A549 (cell line): ENCODE measurements around the gene MEPCE. TPM values are rescaled to one million over a fixed set of nuclear protein-coding genes. Genes with fewer than 3 reads are reported as not detected.
"Not testable (repeated sequence)": the region's sequence is repeated elsewhere in the genome, so short reads cannot be mapped to it uniquely, and the experiment has no call there.

Experiments
- ATAC-seq, 2 experiments: fragments of 200-7000 bp in 1 of 2; fragments of >200 bp in 1 of 2; cut with Nextera tagmentation in 1 of 2; cut with Tn5 transposase in 1 of 2; 3 replicates each; pipeline versions ENCODE4 v1.8.0 to v1.9.1; 2018 to 2020; ENCODE audit warnings: mild to moderate bottlenecking in 1 of 2, moderate library complexity in 1 of 2
- CTCF ChIA-PET: fragments of 300-600 bp; sonication (Branson Sonifier 250); formaldehyde crosslinking; extraction: SDS; loops from one replicate; lab custom pipeline; 2021; ENCODE audit warnings: antibody characterized with exemption, inconsistent platforms; lab: Yijun Ruan, JAX
- POLR2A ChIA-PET: fragments of 350-600 bp; formaldehyde crosslinking; extraction: SDS; loops from one replicate; lab custom pipeline; 2021; ENCODE audit warnings: antibody characterized with exemption, inconsistent platforms; lab: Yijun Ruan, JAX
- DNase-seq, 2 experiments: peaks; one replicate each; pipeline versions ENCODE4 v3.0.0 to v3.0.0-alpha.2; 2011 to 2016; ENCODE audit warnings: low read depth in 1 of 2, low spot score in 1 of 2
- FAIRE-seq: peaks from 2 replicates; lab custom pipeline; 2011; peaks lifted over from hg19 to GRCh38; lab: Jason Lieb, UNC
- H3K27ac ChIP-seq, 2 experiments: fragments of >200 bp; sonication (Bioruptor Twin); formaldehyde crosslinking; 3 replicates each; pipeline ENCODE4 v1.5.1; 2016 to 2017
- H3K4me1 ChIP-seq: fragments of >200 bp; sonication (Bioruptor Twin); formaldehyde crosslinking; 3 replicates; pipeline ENCODE4 v1.6.1; 2016
- H3K4me2 ChIP-seq: fragments of >200 bp; sonication (Bioruptor Twin); formaldehyde crosslinking; 3 replicates; pipeline ENCODE4 v1.6.1; 2016
- H3K4me3 ChIP-seq: fragments of >200 bp; sonication (Bioruptor Twin); formaldehyde crosslinking; 3 replicates; pipeline ENCODE4 v1.5.1; 2016
- H3K9me3 ChIP-seq: fragments of >200 bp; sonication (Bioruptor Twin); formaldehyde crosslinking; 3 replicates; pipeline ENCODE4 v1.6.1; 2016
- BHLHE40 ChIP-seq: IDR thresholded peaks from 2 replicates; pipeline ENCODE4 v1.6.1; 2012; ENCODE audit warnings: low read depth, low read length, inconsistent platforms
- CEBPB ChIP-seq, 2 experiments: fragments of >200 bp in 1 of 2; sonication (Bioruptor Twin) in 1 of 2; formaldehyde crosslinking in 1 of 2; IDR thresholded peaks; 2 replicates each; pipeline ENCODE4 v1.6.1; 2012 to 2016
- CHD2 ChIP-seq: fragments of 150-350 bp; IDR thresholded peaks from 2 replicates; pipeline ENCODE4 v1.6.1; 2014; ENCODE audit warnings: low read length; ENCODE audit not compliant: partially characterized antibody
- EHMT2 ChIP-seq: fragments of 200-600 bp; sonication (generic); IDR thresholded peaks from 2 replicates; pipeline ENCODE4 v1.6.1; 2016; ENCODE audit warnings: antibody characterized with exemption, low read depth, mild to moderate bottlenecking, moderate library complexity
- ELK1 ChIP-seq: fragments of 150-350 bp; IDR thresholded peaks from 2 replicates; pipeline ENCODE4 v1.6.1; 2014; ENCODE audit warnings: low read depth, mild to moderate bottlenecking, low read length
- ESRRA ChIP-seq: fragments of 150-350 bp; IDR thresholded peaks from 2 replicates; pipeline ENCODE4 v1.6.1; 2014; ENCODE audit warnings: mild to moderate bottlenecking, low read length, borderline replicate concordance
- FOSL2 ChIP-seq, 2 experiments: fragments of 450-650 bp in 1 of 2; fragments of >200 bp in 1 of 2; sonication (Bioruptor Twin) in 1 of 2; formaldehyde crosslinking; IDR thresholded peaks; 2 replicates each; pipeline versions ENCODE4 v1.5.0 to v1.6.1; 2016 to 2020; ENCODE audit warnings: mild to moderate bottlenecking in 1 of 2, moderate library complexity in 1 of 2
- GATA3 ChIP-seq: IDR thresholded peaks from 2 replicates; pipeline ENCODE4 v1.6.1; 2012; ENCODE audit warnings: borderline replicate concordance
- HOXA7 ChIP-seq: fragments of 250-450 bp; sonication (Bioruptor Pico); IDR thresholded peaks from 2 replicates; pipeline ENCODE4 v1.5.0; 2020; ENCODE audit warnings: mild to moderate bottlenecking, moderate library complexity
- HOXB5 ChIP-seq: fragments of 250-450 bp; sonication (Bioruptor Pico); IDR thresholded peaks from 2 replicates; pipeline ENCODE4 v1.5.0; 2020; ENCODE audit warnings: mild to moderate bottlenecking, moderate library complexity
- KDM1A ChIP-seq: fragments of 200-600 bp; sonication (generic); IDR thresholded peaks from 2 replicates; pipeline ENCODE4 v1.6.1; 2016; ENCODE audit warnings: low read depth, mild to moderate bottlenecking
- MAFK ChIP-seq: fragments of 450-650 bp; IDR thresholded peaks from 2 replicates; pipeline ENCODE4 v1.6.1; 2014; ENCODE audit not compliant: partially characterized antibody
- MYC ChIP-seq: IDR thresholded peaks from 2 replicates; pipeline ENCODE4 v1.6.1; 2012; ENCODE audit warnings: mild to moderate bottlenecking, inconsistent platforms, low read length, improper control_type of control experiment, borderline replicate concordance
- NR3C1 ChIP-seq: fragments of >200 bp; sonication (Bioruptor Twin); formaldehyde crosslinking; IDR thresholded peaks from 3 replicates; pipeline ENCODE4 v1.6.1; 2017
- PBX3 ChIP-seq: IDR thresholded peaks from 2 replicates; pipeline ENCODE4 v1.6.1; 2012
- PHF8 ChIP-seq: fragments of 200-600 bp; sonication (generic); IDR thresholded peaks from 2 replicates; pipeline ENCODE4 v1.6.1; 2016; ENCODE audit warnings: low read depth, mild to moderate bottlenecking, antibody characterized with exemption, moderate library complexity, borderline replicate concordance
- RARB ChIP-seq: fragments of 250-450 bp; sonication (Bioruptor Pico); IDR thresholded peaks from 2 replicates; pipeline ENCODE4 v1.8.0; 2021; ENCODE audit warnings: mild to moderate bottlenecking, moderate library complexity
- RFX5 ChIP-seq: fragments of 450-650 bp; IDR thresholded peaks from 2 replicates; pipeline ENCODE4 v1.7.1; 2014; ENCODE audit warnings: antibody characterized with exemption, mild to moderate bottlenecking, moderate library complexity
- RNF2 ChIP-seq: fragments of 200-600 bp; sonication (generic); IDR thresholded peaks from 2 replicates; pipeline ENCODE4 v1.6.1; 2016; ENCODE audit warnings: low read depth, mild to moderate bottlenecking, antibody characterized with exemption, moderate library complexity, borderline replicate concordance
- TP53 ChIP-seq: fragments of 250-450 bp; sonication (Bioruptor Pico); IDR thresholded peaks from 2 replicates; pipeline ENCODE4 v1.5.0; 2021; ENCODE audit warnings: mild to moderate bottlenecking, moderate library complexity
- ZFP36 ChIP-seq: fragments of 450-650 bp; IDR thresholded peaks from 2 replicates; pipeline ENCODE4 v1.6.1; 2014; ENCODE audit warnings: borderline replicate concordance; ENCODE audit not compliant: partially characterized antibody
- WGBS: methylation state at CpG from one replicate; pipeline ENCODE4 v1.1.6; 2017; ENCODE audit errors: missing lambda C conversion rate; 5-methylcytosine and 5-hydroxymethylcytosine counted together
- polyA plus RNA-seq, 4 experiments: library from polyadenylated mRNA; depleted of rRNA in 3 of 4; stranded (reverse); fragments of >200 nt; fragmentation: RNase III in 1 of 4; extraction: RNeasy Plus Mini Kit Qiagen cat#74134 plus additional on column Dnase treatment in 1 of 4; gene quantifications; 2 replicates in 3 of 4; 3 replicates in 1 of 4; pipeline ENCODE4 v1.2.3, GENCODE V29; 2011 to 2017
- TF ChIP-seq, protein P1 (sequence below): fragments of 450-650 bp; IDR thresholded peaks from 2 replicates; pipeline ENCODE4 v1.6.1; 2014; ENCODE audit warnings: antibody characterized with exemption
- TF ChIP-seq, protein P2 (sequence below): fragments of 250-450 bp; sonication (Bioruptor Pico); IDR thresholded peaks from 2 replicates; pipeline ENCODE4 v1.5.0; 2020; ENCODE audit warnings: low read depth, mild to moderate bottlenecking, moderate library complexity

MEPCE gene
- polyA plus RNA-seq, 2 of the 4 experiments (the other 2 are of a cell fraction) = 10.0 to 38.4 TPM

- POLR2A ChIA-PET = interaction anchor here (1.2 kb wide), 2 partner anchors 13 to 20 kb away, joined by 3 to 8 read pairs; partner anchors contain the start of genes PPP1R35 and ZCWPW1
- Histone ChIP-seq H3K4me2 (no peak overlapping the region), H3K4me3 (no peak overlapping the region), H3K9me3 (no peaks in the 10 kb centered on the region), H3K27ac (no peak overlapping the region), H3K4me1 (peaks cover 8% of the 10 kb centered on the region; the same call in 2 of the 3 replicates)
- CTCF ChIA-PET = interaction anchor here (0.7 to 7.2 kb wide), 13 partner anchors 11 to 316 kb away, joined by 3 to 56 read pairs (median 4); partner anchors contain the start of genes MEPCE, POP7, PPP1R35 and SPACDR
- 89% methylated on average over 13 of the region's 13 CpGs for WGBS
- DNase-seq (no peak), ATAC-seq (no peak), FAIRE-seq (no peak)
- no peak for TF ChIP-seq MAFK
- TF ChIP-seq CEBPB (IDR thresholded peaks at IDR 0.05) = 0 out of 4 replicates have a peak, but pooled peaks of 1 of the 2 experiments have one; percentile 21
- no peak for TF ChIP-seq RNF2
- TF ChIP-seq, protein P1, sequence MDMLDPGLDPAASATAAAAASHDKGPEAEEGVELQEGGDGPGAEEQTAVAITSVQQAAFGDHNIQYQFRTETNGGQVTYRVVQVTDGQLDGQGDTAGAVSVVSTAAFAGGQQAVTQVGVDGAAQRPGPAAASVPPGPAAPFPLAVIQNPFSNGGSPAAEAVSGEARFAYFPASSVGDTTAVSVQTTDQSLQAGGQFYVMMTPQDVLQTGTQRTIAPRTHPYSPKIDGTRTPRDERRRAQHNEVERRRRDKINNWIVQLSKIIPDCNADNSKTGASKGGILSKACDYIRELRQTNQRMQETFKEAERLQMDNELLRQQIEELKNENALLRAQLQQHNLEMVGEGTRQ = no peak
- TF ChIP-seq CHD2 = no peak
These were observed 19.7 kb downstream of the MEPCE start for GRCh38 chr7:100449190-100449795.

DNA sequence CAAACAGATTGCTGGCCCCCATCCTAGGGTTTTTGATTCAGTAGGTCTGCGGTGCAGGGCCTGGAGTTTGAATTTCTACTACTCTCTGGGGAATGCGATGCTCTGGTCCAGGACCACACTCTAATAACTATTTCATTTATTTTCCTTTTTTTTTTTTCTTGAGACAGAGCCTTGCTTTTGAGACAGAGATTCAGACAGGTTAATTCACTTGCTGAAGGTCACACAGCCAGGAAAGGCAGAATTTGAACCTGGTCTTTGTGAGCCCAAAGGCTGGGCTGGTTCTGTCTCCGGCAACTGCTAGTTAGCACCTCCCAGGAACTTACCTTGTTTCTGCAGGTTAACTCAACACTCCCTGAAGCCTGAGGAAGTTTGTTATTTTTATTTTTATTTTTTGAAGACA, 22.9 kb downstream of the MEPCE start:
- ChIA-PET CTCF (interaction anchor here (0.6 to 7.2 kb wide), 4 partner anchors 10 to 30 kb away, joined by 3 to 56 read pairs (median 8); partner anchors contain the start of gene SPACDR), POLR2A (interaction anchor here (1.9 kb wide), 1 partner anchor 24 kb away, joined by 5 read pairs; the partner anchor contains the start of gene ZCWPW1)
- H3K4me1 ChIP-seq = 0 out of 3 replicates have a peak, but pooled peaks cover 3% of the 10 kb centered on the region
- ATAC-seq (no peak), DNase-seq (no peak), FAIRE-seq (no peak)
- 89% methylated on average over 3 of the region's 3 CpGs for WGBS
- H3K27ac ChIP-seq = no peak overlapping the region
- no peak overlapping the region for H3K4me2 ChIP-seq
- no peak overlapping the region for H3K4me3 ChIP-seq
- no peak for TF ChIP-seq FOSL2 (IDR thresholded peaks at IDR 0.05)
- TF ChIP-seq FOSL2 (CRISPR knock-in tag; IDR thresholded peaks at IDR 0.05) = no peak
- TF ChIP-seq MYC = no peak
- no peak for TF ChIP-seq KDM1A
- TF ChIP-seq EHMT2 = no peak
- TF ChIP-seq, protein P1 = no peak
- TF ChIP-seq BHLHE40 = no peak
- no peak for TF ChIP-seq CEBPB (IDR thresholded peaks at IDR 0.05)
- no peak for TF ChIP-seq HOXA7 (CRISPR knock-in tag)
- TF ChIP-seq PBX3 = no peak
- TF ChIP-seq HOXB5 (CRISPR knock-in tag) = no peak
- TF ChIP-seq RFX5 = no peak
- TF ChIP-seq ZFP36 = no peak
- TF ChIP-seq ESRRA = no peak
- no peak for TF ChIP-seq TP53 (CRISPR knock-in tag)
- TF ChIP-seq PHF8 = no peak
- TF ChIP-seq RARB = no peak
- TF ChIP-seq, protein P2, sequence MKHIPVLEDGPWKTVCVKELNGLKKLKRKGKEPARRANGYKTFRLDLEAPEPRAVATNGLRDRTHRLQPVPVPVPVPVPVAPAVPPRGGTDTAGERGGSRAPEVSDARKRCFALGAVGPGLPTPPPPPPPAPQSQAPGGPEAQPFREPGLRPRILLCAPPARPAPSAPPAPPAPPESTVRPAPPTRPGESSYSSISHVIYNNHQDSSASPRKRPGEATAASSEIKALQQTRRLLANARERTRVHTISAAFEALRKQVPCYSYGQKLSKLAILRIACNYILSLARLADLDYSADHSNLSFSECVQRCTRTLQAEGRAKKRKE (CRISPR knock-in tag) = no peak
- no peak for TF ChIP-seq ELK1
- no peak for TF ChIP-seq NR3C1
- TF ChIP-seq GATA3 = no peak
- TF ChIP-seq, all 56 proteins: peak for 0
- no peaks in the 10 kb centered on the region for H3K9me3 ChIP-seq

GRCh38 chr7:100453854-100454253, 24.2 kb downstream of the MEPCE start:
- 75% methylated on average over 8 of the region's 8 CpGs for WGBS
- ATAC-seq, DNase-seq, H3K4me2 ChIP-seq, H3K4me1 ChIP-seq, H3K27ac ChIP-seq, H3K9me3 ChIP-seq, H3K4me3 ChIP-seq, FAIRE-seq: not testable (repeated sequence)
- ChIA-PET CTCF (interaction anchor here (0.9 to 7.2 kb wide), 7 partner anchors 8 to 105 kb away, joined by 3 to 56 read pairs (median 7); partner anchors contain the start of gene SPACDR), POLR2A (interaction anchor here (1.9 kb wide), 1 partner anchor 25 kb away, joined by 5 read pairs; the partner anchor contains the start of gene ZCWPW1)
